ENCODE results near the gene NDUFB6. TPM values are rescaled to one million over a fixed set of nuclear protein-coding genes. Genes with fewer than 3 reads are reported as not detected.
"Not testable (repeated sequence)": the region's sequence is repeated elsewhere in the genome, so short reads cannot be mapped to it uniquely, and the experiment has no call there.

NDUFB6 gene
- total RNA-seq, 1 donor from 2014 or later = 29.7 TPM

DNA sequence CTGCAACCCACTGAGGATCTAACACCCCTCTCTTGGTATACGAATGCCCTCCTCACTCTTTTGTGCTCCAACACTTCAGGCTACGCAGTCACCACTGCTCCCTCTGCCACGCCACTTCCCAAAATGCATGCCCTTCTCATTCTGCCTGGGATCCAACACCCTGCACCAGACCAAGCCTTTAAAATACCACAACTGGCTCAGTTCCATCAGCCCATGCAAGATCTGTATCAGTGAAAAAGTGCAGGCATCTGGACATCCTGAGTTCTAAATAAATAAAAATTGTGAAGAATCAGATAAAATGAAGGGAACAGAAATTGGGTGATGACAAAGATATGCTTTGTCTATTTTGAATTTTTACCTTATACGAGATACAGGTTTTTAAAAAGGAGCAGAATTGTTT, 2.7 kb downstream of the NDUFB6 start:
- no peak for DNase-seq

DNA sequence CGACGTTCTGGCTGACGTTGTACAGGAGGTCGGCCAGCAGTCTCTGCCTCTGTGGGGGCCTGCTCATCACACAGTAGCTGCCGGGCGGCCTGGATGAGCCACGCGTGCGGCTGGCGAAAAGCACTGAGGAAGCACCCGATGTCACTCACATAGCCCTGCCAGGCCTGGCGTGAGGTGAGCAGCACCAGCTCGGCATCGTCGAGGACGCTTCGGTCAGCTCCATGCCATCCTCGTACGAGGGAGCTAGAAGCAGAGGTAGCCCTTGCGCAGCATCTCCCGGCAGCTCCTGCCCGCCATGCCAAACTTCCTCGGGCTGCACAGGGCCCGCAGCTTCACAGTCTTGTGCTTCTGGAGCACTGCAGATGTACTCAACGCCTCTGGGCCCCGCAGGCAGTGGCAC, 6.2 kb downstream of the NDUFB6 start:
- no peak for DNase-seq

DNA sequence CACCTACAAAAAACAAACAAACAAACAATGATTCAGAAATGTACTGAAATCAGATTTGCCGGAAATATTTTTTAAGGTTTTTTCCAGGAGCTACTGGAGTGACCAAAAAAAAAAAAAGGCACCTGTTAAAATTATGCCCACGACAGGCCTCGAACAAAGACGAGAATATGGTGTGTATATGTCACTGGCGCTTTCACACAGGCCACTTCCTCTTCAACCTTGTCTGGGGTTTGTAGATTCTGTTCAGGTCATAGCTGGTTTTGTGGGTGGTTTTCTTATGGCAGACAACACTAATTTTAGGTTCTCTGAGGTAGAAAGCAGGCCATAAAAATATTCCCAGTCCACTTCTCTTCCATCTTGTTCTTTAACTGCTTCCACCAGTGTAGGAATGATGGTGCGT, 7.0 kb downstream of the NDUFB6 start:
- no peak for DNase-seq

DNA sequence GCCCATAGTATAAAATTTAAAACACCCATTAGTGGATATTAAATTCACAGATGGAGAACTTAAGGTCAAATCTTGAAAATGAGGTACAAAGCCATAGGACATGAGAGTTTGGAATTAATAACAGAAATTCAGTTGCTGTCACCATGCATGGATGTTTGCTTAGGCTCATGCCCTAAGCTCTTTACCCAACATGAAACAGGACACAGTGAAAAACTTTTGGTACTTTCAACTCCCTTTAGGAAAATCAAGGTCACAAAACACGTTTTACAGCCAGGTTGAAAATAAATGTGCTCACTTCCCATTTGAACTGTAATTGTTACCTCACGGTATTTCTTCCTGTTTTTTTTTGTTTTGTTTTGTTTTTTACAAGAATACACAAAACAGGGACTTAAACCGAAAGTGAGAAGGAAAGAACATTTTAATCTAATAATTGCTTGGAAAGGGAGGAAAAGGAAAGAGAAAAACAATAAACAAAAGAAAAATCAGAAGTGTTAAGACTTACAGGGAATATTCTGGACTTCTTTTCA, 14.5 kb downstream of the NDUFB6 start:
- no peak for DNase-seq

DNA sequence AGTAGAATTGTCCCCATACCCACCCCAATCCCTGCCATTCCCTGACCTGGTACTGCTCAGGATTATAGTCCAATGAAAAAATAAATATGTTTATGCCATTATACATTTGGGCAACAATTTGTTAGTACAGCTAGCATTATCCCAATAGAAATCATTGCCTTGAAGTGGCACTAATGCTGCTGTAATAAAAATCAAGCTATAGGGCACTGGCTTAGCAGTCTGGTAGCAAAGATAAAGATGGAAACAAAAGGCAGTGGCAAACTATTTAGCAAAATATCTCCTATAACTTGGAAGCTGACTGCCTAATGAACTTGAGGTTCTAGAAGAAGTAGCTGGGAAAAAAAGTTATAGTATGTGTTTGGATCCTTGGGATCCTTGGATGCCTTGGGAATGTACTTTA, 18.4 kb downstream of the NDUFB6 start:
- DNase-seq = no peak

DNA sequence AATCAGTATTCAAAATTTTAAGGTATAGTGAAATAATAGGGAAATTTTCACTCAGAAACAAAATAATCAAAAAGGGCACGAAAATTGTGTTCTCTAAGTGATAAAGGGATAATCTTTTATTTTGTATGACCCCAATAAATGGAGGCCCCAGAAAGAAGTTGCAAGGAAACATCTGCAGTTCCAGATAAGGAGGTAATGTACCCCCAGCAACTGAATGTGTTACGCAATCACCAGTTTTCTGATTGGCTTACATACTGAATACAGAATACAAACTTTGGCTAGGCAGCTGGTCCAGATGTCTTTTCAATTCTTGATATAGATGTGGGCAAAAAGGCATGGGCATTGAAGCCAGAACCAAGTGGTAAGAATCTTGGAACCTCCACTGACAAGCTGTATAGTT, 18.9 kb downstream of the NDUFB6 start:
- DNase-seq = no peak

DNA sequence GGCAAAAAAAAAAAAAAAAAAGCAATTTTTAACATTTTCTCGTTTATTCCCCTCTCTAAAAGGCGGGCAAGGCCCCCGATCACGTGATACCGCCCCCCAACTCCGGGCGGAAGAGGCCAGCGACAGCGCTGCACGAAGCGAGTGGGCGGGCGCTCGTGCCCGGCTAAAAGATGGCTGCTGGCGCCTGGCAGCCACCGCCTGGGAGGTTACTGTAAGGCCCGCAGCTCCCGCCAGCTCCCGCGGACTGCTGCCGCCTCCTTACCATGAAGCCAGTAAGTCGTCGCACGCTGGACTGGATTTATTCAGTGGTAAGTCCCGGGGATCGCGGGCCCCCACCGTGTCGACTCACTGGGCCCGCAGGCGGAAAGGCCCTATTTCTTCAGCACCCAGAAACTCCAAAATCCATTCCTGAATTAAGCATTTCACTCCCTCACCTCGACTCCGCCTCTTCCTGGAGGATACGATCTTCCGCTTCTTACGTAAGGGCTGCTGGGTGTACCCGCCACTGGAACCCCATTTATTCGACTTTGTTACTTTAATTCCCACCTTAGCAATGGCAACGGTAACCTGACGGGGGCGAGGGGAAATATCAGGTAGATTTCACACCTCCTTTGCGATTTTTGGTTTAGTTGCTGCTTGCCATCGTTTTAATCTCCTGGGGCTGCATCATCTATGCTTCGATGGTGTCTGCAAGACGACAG, 20.6 kb downstream of the NDUFB6 start, which contains the start of the genes SMIM27 and TOPORS:
Gene SMIM27 (plus strand): TSS at position 156 of the 701 bp plus-strand sequence. CDS start 108 bp downstream, at position 264.
Gene TOPORS (minus strand): TSS at position 415 of the 701 bp plus-strand sequence. CDS start 150 bp downstream, at position 265.
- DNase-seq = peak; percentile 96

DNA sequence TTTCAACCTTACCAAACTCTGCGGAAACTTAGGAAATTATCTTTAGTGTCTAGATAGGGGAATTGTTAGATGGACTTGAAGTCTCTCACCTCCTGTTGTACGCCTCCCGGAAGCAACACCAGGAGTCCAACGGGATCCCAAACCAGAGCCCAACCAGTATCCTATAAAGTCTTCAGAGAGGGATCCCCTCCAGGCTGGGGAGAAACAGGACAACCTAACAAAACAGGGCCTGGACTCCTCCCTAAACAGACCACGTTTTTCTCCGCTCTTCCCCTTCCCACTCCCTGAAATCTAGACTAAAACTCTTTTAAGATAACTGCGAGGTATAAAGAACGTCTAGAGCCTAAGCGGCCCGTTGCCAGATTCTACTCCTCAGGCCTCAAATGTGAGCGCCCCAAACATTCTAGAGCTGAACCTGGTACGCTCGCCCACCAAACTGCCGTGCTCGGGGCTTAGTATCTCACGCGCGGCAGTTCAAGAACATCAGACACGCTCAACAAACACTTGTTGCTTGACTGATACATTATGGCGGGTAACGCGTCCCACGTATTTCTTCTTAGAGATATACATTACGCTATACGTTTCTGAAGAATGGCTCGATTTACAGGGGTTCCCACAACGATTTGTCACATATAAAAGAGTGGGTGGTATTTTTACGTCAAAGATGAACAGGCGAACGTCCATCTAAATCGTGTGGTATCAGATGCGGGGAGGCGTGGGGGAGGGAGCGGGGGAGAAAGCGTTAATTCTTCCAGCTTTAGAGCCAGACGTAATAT, 21.5 kb downstream of the NDUFB6 start:
- peak; percentile 69 for DNase-seq

DNA sequence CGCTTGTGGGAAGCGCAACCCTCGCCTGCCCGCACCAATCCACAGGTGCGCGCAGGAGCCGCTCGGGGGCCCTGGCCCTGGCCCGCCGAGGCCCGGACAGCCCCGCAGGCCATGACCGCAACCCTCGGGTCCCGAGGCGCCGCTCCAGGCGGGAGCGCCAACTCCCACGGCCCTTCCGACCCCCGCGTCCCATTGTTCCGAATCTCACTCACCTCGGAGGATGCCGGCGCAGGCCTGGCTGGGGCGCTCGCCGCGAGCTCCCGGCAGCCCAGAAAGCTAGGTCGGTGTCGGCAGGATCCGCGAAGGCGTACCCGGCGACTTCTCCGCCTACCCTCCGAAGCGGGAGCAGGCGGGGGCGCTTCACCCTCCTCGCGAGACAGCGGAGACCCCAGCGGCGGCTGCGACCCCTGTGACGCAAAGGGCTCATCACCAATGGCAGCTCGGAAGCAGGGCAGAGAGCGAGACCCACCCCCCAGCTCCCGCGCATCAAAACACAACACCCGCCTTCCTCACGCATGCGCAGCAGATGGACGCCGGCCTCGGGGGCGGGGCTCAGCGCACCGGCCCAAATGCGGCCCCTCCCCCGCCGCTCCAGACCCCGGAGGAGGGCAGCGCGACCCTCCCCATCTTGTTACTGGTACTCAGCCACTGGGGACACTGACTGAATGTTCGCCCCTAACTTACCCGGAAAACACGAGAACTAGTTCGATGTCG, 22.2 kb downstream of the NDUFB6 start:
- DNase-seq = peak; percentile 95

DNA sequence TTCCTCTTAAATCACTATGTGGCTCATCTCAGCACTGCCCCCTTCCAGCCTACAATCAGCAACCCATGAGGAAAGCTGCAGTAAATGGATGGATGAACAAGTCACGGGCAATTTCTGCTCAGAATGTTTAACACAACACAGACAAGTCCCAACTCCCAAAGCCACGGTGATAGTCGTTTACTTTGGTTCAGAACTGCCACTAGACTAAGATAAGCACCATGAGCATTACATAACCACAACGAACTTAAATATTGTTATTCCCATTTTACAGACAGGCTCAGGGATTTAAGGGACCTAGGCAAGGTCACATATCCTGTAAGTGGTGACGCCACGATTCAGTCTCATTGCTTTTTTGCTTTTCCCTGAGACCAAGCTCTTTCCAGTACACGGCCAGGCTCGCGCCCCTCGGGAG, 22.8 kb downstream of the NDUFB6 start:
- peak; percentile 6 for DNase-seq

DNA sequence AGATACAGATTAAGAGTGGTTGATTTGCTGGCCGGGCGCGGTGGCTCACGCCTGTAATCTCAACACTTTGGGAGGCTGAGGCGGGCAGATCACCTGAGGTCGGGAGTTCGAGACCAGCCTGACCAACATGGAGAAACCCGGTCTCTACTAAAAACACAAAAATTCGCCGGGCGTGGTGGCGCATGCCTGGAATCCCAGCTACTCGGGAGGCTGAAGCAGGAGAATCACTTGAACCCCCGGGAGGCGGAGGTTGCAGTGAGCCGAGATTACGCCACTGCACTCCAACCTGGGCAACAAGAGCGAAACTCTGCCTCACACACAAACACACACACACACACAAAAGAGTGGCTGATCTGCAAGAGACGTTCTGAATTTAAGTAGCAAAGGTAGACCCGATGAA, 24.7 kb downstream of the NDUFB6 start:
- not testable (repeated sequence) for DNase-seq

DNA sequence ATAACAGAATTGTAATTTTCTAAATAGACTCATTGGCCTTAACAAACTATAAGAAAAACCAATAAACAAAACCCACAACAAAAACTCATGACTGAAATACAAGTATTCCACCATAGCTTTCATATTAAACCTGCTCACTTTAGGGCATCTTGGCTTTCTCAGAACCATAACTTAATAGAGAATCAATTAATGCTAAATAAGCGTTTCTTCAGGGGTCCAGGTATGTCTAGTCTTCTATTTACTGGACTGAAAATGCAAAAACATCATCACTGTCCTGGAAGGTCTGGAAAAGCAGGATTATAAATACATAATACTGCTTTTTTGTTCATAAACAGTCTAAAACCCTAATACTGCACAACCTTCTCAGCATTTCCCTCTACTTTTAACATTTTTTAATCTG, 27.1 kb downstream of the NDUFB6 start:
- no peak for DNase-seq

DNA sequence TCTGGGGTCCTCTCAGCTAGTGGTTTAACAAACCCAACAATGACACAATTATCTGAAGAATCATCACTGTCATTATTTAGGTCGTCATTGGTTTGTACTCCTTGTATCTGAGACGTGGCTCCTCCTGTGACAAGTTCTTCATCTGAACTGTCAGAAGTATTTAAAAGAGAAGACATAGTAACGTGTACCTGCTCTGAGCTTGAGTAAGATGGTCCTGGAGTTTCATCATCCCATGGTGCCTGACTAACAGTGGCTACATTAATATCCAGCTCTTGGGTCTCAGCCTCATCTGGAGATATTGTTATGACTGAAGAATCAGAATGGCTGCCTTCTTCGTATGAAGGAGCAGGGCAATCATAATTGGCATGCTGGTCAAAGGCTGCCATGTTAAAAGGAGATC, 29.9 kb downstream of the NDUFB6 start:
- no peak for DNase-seq

DNA sequence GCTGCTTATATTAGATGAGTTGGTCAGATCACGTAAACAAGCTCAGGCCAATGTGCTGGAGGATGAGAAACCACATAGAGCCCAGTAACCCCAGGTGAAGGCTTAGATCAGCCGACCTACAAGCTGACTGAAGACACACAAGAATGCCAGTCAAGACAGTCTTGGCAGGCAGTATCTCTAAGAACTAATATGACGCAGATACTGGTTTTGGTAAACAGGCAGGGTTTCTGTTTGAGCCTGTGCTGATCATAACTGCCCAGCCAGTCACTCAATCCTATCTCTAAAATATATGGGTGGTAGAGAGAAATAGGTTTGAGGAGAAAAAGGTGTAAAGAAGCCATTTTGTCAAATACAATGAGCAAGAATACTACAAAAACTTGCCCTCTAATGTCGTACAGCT, 39.1 kb downstream of the NDUFB6 start:
- DNase-seq = no peak

DNA sequence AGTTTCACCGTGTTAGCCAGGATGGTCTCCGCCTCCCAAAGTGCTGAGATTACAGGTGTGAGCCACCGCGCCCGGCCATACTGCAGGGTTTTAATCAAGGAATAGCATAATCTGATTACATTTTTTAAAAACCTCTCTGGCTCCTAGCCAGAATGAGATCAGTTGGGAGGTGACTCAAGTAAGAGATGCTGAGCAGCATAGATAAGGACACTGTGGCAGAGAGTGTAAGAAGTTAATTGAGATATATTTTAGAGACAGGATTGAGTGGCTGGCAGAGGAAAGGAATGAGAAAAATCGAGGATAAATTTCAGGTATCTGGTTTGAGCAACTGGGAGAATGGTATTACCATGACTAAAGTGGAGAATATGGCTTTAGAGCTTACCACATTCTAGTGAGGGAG, 39.6 kb downstream of the NDUFB6 start:
- DNase-seq = no peak

DNA sequence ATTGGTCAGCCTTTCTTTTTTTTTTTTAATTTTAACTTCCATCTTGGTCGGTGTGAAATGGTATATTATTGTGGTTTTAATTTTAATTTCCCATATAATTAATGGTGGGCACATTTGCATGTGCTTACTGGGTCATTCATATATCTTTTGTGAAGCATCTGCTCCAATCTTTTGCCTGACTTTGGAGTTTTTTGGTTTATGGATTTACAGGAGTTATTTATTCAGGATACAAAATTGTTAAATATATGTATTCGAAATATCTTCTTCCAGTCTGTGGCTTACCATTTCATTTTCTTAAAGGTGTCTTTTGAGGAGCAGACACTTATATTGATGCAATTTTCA, 46.3 kb downstream of the NDUFB6 start:
- no peak for DNase-seq

DNA sequence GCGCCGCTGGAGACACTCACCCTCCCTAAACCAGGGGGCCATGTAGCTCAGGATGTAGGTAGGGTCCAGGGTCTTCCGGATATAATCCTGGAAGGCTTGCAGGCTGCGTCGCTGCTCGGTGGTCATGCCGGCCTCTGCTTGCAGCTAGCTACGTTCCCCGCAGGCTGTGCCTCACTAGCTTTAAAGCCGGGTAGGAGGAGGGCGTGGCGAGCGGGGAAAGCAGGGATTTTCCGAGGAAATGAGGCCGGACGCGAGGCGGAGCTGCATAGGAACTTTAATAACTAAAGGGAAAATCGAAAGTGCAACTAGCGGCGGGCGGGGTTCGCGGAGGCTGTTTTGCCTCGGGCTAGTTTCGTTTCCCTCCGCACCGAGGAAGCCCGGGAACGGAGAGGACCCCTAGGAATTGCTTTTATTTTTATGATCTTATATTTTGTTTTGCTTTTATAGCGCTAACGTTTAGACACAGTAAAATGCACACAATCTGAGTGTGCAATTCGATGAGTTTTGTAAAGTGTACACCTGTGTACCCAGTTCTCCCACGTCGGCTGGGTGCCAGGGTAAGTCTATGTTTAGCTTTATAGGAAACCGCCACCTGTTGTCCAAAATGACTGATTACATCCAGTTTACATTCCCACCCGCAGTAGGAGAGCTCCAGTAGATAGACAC, 46.8 kb downstream of the NDUFB6 start, which contains the start of gene RIGI:
Gene RIGI (minus strand): TSS at position 156 of the 666 bp plus-strand sequence. CDS start 30 bp downstream, at position 126.
- DNase-seq = peak; percentile 90

DNA sequence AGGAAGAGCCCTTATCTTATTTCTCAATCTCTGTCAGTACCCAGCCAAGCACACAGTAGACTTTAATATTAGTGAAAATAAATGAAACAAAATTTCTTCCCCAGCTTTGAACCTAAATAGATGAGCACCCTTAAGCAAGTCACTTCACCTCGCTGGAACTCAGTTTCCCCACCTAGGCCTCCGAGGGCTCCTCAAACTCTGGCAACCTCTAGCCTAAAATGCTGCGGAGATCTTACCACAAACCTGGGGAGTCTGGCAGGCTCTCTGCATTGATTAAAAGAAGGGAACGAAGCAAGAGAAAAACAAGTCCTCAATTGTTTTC, 47.3 kb downstream of the NDUFB6 start:
- DNase-seq = peak; percentile 43

DNA sequence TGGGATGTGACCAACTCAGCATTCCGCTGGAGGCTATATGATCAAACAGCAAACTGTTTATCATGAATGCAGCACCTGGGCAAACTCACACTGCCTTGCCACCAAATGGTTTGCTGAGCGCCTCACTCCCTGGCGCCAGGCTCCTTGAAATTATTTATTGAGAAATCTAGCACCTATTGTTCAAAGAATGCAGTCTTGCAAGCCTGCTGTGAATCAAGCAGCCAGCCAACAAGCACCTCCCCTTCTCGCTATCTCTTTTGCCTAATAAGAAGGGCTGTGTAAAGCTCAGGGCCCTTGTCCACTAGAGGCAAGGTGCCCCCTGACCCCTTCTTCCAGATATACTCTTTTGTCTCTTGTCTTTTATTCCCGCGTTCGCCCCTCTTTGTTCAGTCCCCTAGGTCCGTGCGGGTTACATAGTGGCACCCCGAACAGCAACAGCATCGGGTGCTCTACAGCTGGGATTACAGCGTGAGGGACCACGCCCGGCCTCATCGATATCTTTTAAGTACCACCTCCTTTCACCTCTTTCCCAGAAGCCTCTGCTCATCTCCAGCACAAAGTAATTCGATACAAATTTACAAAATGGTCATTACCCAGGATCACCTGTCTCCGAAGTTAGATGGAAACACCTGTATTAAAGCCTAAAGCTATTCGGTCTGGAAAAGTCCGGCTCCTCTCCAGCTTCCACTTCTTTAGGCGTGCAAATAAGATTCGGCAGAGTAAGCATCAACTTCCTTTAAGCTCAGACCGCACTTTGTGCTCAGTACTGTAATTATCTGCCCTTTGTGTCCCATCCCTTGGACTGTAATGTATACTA, 47.9 kb downstream of the NDUFB6 start:
- DNase-seq = no peak

DNA sequence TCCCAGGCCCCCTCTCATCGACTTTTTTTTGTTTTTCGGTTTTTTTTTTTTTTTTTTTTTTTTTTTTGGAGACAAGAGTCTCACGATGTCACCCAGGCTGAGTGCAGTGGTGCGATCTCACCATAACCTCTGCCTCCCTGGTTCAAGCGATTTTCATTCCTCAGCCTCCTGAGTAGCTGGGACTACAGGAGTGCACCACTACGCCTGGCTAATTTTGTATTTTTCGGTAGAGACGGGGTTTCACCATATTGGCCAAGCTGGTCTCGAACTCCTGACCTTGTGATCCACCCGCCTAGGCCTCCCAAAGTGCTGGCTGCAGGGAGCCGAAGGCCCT, 48.4 kb downstream of the NDUFB6 start:
- DNase-seq = not testable (repeated sequence)

DNA sequence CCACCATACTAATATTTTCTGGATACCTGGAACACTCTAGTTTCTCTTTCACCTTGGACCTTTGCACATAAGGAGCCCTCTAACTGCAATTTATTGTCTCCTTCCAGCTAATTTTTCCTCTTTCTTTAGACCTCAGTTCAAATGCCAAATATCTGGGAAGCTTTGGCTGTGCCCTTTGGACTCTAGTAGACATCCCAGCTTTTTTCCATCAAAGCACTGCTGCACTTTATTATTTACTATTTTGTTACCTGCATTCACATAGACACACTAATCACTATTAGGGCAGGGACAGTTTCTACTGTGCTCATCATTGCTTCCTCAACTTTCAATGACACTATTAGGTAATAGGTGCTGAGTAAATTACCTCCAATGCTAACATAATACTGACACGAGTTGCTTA, 49.0 kb downstream of the NDUFB6 start:
- DNase-seq = no peak

DNA sequence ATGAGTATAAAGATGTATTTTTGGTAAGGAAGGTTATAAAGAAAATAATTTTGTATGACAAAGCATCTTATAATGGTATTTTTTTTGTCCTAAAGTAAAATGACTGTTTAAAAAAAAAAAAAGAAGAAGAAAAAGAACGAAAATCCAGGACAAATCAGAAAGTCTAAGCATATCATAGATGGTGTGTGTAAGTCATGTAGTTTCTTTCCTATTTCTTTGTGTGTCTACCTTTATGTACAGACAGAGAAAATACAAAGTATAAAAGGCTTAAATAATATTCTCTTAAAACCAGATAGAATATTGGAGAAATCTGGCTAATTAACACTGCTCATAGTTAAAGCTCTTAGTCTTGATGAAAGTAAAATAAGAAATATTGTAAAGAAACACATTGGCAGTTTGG, 54.7 kb downstream of the NDUFB6 start:
- no peak for DNase-seq

All from skin of body (tissue), 2 donors.